GM19023 (cell line): Measurements from ENCODE around the gene DNASE1L2.

Experiments used
- ATAC-seq: cut with Tn5 transposase; IDR thresholded peaks from one replicate; pipeline ENCODE4 v1.9.1; 2021; ENCODE audit warnings: mild to moderate bottlenecking, moderate library complexity; ENCODE audit not compliant: unreplicated experiment

Gene DNASE1L2

GRCh38 chr16:2267505-2267912 is 31.3 kb downstream of the DNASE1L2 start:
- ATAC-seq, result peak; percentile 64

DNA sequence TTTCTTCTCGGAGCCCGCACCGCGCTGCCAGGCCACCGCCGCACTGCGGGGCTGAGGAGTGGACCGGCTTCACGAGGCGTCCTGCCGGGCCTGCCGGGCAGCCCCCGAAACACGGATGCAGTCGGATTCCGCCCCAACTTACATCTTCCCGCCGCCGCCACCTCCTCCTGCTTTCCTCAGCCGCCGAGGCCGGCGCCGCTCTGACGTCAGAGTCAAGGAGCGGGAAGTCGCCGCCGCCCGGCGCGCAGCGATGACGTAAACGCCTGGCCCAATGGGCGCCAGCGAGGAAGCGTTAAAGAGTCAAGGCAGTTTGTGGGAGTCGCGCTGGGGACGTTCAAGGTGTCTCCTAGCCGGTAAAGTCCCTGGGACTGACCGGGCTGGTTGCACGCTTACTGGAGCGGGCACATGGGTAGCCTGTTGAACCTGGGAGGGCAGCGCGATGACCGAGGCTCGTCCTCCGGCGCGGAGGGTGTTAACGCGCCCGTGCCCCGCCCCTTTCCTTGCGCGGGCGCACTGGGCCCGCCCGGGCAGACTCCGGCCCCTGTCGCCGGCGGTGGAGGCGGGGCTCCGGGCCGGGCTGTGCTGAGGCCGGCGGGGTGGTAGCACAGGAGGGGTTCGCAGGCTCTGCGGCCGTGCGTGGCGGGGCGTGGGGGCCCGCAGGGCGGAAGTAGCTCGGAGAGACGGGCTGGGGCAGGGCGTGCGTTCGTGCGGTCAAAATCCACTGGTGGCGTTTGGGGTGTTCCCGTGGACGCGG is 31.8 kb downstream of the DNASE1L2 start, which contains the start of gene RNPS1:
Gene RNPS1, minus strand, starts transcription at position 214 of the 754 bp plus-strand sequence. CDS start 3,483 bp downstream, outside the sequence.
- peak; percentile 77 for ATAC-seq

DNA sequence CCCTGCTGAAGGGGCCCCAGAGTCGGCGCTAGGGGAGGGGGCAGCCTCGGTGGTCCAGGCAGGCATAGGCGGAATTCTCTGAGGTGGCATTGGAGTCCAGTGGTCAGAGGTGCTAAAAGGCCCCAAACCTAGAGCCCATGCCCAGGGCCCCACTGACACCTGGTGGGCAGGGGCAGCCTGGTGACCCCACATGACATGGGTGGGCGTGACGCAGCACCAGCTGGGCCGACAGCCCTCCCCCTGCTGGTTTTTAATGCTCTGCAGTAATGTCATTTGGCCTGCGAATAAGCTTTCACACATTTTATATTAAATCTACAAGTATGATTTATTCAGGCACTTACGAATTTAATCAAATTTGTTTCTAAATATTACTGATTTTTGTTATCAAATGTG is 33.8 kb downstream of the DNASE1L2 start:
- ATAC-seq, result no peak

GRCh38 chr16:2270588-2271470 is 34.6 kb downstream of the DNASE1L2 start:
- ATAC-seq, result no peak

DNA sequence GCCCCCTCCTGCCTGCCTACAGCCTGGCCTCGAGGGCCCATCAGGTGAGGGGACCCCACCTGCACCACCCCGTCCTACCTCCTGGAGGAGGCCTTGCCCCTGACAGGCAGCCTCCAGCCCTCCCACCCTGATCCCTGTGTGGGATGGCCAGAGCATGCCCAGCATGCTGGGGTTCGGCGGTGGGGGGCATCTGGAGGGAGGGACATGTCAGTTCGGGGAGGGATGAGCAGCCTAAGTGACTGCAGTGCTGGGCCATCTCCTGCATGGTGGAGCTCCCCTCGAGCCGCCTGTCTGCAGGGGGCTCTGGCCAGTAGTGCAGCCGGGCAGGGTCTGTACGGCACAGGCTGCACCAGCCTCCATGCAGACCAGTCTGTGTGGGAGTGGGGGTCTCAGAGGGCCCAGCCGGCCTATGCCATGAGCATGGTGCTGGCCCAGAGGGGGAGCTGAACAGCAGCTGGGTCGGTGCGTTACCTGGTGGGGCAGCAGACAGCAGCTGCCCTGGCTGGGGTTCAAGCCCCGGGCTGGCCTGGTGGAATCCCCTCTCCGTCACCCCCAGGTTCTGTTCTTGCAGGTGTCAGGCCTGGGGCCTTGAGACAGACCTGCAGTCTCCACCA is 35.7 kb downstream of the DNASE1L2 start:
- no peak for ATAC-seq

DNA sequence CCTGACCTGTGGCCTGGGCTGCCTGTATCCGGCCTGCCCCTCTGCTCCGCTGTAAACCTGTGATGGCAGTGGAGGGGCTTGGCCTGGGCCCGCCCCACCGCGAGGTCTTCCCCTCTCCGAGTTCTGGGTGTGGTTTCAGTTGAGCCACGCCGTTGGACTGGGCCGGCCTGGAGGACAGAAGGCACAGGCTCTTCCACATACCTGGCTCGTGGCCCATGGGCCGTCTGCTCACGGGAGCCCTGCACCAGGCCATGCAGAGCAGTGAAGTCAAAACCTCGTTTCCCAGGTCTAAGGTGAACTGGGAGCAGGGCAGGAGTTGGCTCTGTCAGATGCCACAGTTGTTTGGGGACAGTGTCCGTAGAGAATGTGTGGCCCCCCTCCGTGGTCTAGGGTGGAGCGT is 37.2 kb downstream of the DNASE1L2 start:
- no peak for ATAC-seq

- ATAC-seq, result no peak
Observed at GRCh38 chr16:2273931-2274330, 37.7 kb downstream of the DNASE1L2 start.

GRCh38 chr16:2275476-2276367 is 39.5 kb downstream of the DNASE1L2 start:
- ATAC-seq, result no peak

DNA sequence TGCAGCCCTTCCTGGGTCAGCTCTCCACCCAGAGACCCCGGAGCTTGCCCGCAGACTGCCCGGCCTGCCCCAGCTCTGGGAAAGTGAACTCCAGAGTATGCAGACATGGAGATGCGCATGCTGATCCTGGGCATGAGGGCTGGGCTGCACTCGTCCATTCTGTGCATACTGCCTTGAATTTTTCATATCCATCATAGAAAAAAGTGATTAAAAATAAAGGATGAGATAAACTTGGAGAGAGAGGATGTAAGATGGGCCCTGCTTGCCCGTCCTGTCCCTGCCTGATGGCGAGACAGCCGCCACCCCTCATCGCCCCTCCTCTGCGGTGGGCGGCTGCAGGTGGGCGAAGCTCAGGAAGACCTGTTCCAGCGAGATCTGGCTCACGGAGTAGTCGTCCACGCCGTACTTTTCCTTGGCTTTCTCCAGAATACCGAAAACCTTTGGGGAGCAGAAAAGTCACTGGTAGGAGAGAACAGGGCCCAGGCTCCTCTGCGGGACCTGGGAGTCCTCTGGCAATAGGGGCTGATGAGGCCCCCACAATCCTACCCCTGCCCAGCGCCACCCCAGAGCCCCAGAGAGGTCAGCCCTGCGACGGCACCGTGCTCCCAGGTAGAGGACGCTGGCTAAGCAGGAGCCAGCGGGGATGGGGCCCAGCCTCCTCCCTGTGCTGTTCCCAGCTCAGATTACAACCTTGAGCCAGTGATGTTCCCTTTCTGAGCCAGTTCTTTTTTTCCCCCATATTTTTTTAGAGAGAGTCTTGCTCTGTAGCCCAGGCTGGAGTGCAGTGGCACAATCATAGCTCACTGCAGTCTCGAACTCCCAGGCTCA is 40.3 kb downstream of the DNASE1L2 start:
- no peak for ATAC-seq

DNA sequence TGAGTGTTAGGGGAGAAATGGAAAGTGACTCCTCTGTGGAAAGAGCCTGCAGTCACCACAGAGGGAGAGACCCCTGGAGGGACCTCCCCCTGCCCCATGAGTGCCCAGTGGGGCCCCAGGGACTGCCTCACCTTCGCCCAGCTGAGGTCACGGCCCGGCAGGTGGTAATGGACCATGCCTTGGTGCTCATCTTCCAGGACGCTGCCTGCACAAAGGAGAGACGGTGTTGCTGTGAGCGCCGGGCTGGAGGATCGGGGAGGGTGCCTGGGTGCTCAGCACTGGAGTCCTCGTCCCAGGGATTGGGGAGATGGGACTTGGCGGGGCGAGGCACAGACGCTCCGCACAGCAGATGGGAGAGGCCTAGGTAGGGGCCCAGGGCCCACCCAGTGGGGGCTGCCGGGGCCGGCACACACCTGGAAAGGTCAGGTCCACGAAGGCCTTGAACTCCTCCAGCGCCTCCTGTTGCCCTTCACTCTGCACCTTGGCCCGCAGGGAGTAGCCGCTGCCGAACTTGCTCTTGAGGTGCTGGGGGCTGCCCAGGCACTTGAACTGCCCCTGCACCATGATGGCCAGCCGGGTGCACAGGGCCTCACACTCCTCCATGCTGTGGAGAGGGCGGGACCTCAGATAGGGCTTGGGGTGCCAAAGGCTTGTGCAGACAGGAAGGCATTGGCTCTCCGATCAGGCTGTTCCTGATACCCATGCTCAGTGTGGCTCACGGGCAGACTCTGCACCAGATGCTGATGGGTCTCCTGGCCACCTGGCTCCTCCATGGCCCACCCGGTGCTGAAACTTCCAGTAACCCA is 41.4 kb downstream of the DNASE1L2 start:
- no peak for ATAC-seq

DNA sequence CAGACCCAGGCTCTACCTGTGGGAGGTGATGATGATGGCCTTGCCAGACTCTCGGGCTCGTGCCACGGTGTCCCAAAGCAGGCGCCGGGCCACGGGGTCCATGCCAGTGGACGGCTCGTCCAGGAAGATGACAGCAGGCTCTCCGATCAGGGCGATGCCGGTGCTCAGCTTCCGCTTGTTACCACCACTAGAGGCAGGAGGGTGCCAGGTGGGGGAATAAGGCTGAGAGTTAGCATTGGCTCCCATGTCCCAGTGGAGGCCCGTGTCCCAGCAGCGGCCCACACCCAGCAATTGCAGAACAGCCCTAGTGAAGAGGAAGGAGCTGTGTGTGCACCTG is 42.0 kb downstream of the DNASE1L2 start:
- ATAC-seq, result no peak

GRCh38 chr16:2278956-2279800 is 42.9 kb downstream of the DNASE1L2 start:
- ATAC-seq, result no peak

GRCh38 chr16:2280461-2280860 is 44.2 kb downstream of the DNASE1L2 start:
- no peak for ATAC-seq

DNA sequence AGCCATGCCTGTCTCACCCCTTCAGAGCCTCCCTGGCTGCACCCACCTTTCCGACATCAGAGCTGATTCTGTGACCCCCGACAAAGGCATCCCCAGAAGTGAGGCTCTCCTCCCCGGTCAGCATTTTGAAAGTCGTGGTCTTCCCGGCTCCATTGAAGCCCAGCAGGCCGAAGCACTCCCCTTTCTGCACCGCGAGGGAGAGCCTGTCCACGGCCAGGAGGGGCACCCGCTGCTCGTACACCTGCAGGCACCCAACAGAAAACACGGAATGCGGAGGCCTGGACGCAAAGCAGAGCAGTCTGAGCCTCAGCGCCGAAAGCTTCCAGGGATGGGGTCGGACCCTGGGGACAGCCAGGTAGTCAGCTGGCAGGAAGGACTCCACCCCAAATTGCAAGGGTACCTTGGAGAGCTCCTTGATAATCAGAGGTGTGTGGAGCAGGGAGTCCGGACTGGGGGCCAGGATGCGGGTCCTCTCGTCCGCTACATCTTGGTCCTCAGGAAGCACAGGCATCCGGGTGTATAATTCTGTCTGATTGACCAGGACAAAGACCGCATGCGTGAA is 44.8 kb downstream of the DNASE1L2 start:
- no peak for ATAC-seq

DNA sequence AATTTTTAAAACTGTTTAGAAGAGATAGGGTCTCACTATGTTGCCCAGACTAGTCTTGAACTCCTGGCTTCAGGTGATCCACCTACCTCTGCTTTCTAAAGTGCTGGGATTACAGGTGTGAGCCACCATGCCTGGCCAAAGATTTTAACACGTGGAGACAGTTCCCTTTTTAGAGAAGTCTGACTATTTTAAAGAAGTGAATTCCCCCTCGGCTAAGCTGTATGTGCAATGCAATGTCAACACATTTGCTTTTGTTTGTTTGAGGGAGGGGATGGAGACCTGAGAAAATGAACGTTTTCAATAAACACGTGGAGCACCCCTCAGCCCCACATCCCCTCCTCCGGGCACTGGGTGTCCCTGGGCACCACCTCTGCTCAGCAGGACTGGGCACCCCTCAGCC is 46.0 kb downstream of the DNASE1L2 start:
- no peak for ATAC-seq

DNA sequence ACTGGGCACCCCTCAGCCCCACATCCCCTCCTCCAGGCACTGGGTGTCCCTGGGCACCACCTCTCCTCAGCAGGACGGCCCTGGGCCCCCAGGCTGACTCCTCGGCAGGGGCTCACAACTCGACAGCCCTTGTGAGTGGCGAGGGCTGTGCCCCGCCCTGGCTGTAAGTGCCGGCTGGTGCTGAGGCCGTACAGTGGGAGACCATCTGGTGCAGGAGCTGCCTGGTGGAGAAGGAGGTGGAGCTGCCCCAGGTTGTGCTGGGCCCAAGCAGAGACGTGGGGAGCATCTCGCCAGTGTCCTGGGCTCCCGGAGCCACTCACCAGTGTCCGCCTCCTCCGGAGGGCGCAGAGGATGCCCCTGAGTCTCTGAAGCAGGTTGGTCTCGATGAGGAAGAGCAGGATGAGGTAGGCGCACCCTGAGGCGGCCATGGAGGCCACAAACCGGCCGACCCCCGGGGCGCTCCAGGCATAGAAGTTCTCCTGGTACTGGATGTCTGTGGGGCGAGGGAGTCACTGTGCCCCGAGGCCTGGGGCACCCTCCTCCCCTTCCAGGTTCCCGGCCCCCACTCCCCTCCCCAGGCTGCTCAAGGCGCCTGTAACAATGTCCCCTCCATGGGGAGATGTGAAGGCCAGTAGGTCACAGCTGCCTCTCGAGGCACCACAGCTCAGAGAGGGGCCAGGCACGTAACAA is 46.8 kb downstream of the DNASE1L2 start:
- no peak for ATAC-seq
